Right lobe of liver (tissue), 6 donors: ENCODE data around the gene WDR35. TPM values are rescaled to one million over a fixed set of nuclear protein-coding genes. Genes with fewer than 3 reads are reported as not detected.

Experiments used
- ATAC-seq, 4 donors: fragments of 200-7000 bp; cut with Tn5 transposase; one replicate each; pipeline ENCODE4 v1.9.1; 2020; ENCODE audit warnings: mild to moderate bottlenecking in 4 of 4, moderate library complexity in 4 of 4
- DNase-seq, 3 donors: peaks; one replicate each; pipeline ENCODE4 v3.0.0-alpha.2; 2020
- H3K27ac ChIP-seq, 3 donors: fragments of 200-600 bp; one replicate each; pipeline ENCODE4 v1.8.0; 2022
- H3K27me3 ChIP-seq, 2 donors: fragments of 200-600 bp; one replicate each; pipeline ENCODE4 v1.8.0; 2022
- H3K36me3 ChIP-seq, 4 donors: fragments of 200-600 bp; sonication (generic) in 1 of 4; one replicate each; pipeline versions ENCODE4 v1.5.1 to v1.8.0; 2017 to 2022; ENCODE audit warnings: control low read depth in 1 of 4
- H3K4me1 ChIP-seq, 4 donors: fragments of 200-600 bp; sonication (generic) in 1 of 4; one replicate each; pipeline versions ENCODE4 v1.5.1 to v1.8.0; 2017 to 2022; ENCODE audit warnings: control low read depth in 1 of 4
- H3K4me3 ChIP-seq, 3 donors: fragments of 200-600 bp; one replicate each; pipeline ENCODE4 v1.8.0; 2022
- H3K9me3 ChIP-seq, 4 donors: fragments of 200-600 bp; sonication (generic) in 1 of 4; one replicate each; pipeline versions ENCODE4 v1.5.1 to v1.8.0; 2017 to 2022; ENCODE audit warnings: control low read depth in 1 of 4
- POLR2A ChIP-seq: fragments of 450-650 bp; IDR thresholded peaks from one replicate; pipeline ENCODE4 v1.6.1; 2017; ENCODE audit warnings: antibody characterized with exemption, mild to moderate bottlenecking
- WGBS: methylation state at CpG from one replicate; pipeline ENCODE4 v1.1.6; 2018; ENCODE audit warnings: low coverage, low lambda C conversion rate; ENCODE audit not compliant: insufficient coverage; ENCODE audit errors: missing lambda C conversion rate; 5-methylcytosine and 5-hydroxymethylcytosine counted together
- intact Hi-C, 2 donors: fragments of 100-400 bp; cut with DNase I; formaldehyde crosslinking; loops; one replicate each; pipeline versions ENCODE4 v1.11.2 to v1.14.1; 2022
- total RNA-seq, 6 experiments: library from RNA; depleted of rRNA in 2 of 6; stranded (reverse); fragments of >200 nt in 2 of 6; fragmentation: NEBNext Ultra II Directional in 3 of 6; extraction: Animal tissue kit (Norgen Biotek cat#: 25700) in 3 of 6; gene quantifications; one replicate each; pipeline versions ENCODE4 v1.1.0 to v1.2.4, GENCODE V29; 2016 to 2023
- TF ChIP-seq, protein P1 (sequence below), 4 donors: fragments of 200-600 bp in 3 of 4; fragments of 450-650 bp in 1 of 4; IDR thresholded peaks; one replicate each; pipeline versions ENCODE4 v1.5.1 to v1.8.0; 2016 to 2022; ENCODE audit warnings: antibody characterized with exemption in 4 of 4, mild to moderate bottlenecking in 2 of 4
- donor health status: DM: no; HTN: yes; CAD: no.
- donor health status: DM: no; HTN: no; CAD: no.
- donor health status: DM: no; HTN: no; CAD: no.
- donor health status: DM: no; HTN: yes; CAD: no.
- donor health status: DM: no; HTN: yes; CAD: no.

WDR35 gene
- total RNA-seq, 6 experiments from 2014 or later, result 1.2 to 3.3 (median 2.5) TPM

DNA sequence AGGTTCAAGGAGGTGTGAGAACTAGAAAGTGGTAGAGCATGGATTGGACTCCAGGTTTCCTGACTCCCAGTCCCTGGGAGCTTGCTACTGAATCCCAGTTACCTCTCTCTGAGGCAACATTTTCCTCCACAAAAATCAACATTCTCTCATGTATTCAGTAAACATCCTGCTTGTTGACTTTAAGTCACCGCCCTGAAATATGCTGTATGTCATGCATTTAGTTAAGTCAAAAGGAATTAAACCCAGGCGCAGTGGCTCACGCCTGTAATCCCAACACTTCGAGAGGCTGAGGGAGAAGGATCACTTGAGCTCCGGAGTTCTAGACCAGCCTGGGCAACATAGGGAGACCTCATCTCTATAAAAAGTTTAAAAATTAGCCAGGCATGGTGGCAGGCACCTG, 18.8 kb upstream of the WDR35 start:
- ATAC-seq, result no peak
- no peak overlapping the region for H3K27ac ChIP-seq
- TF ChIP-seq, protein P1, sequence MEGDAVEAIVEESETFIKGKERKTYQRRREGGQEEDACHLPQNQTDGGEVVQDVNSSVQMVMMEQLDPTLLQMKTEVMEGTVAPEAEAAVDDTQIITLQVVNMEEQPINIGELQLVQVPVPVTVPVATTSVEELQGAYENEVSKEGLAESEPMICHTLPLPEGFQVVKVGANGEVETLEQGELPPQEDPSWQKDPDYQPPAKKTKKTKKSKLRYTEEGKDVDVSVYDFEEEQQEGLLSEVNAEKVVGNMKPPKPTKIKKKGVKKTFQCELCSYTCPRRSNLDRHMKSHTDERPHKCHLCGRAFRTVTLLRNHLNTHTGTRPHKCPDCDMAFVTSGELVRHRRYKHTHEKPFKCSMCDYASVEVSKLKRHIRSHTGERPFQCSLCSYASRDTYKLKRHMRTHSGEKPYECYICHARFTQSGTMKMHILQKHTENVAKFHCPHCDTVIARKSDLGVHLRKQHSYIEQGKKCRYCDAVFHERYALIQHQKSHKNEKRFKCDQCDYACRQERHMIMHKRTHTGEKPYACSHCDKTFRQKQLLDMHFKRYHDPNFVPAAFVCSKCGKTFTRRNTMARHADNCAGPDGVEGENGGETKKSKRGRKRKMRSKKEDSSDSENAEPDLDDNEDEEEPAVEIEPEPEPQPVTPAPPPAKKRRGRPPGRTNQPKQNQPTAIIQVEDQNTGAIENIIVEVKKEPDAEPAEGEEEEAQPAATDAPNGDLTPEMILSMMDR (IDR thresholded peaks at IDR 0.05), result no peak
- TF ChIP-seq POLR2A, result no peak
- intact Hi-C loops, result no loop called here
- H3K4me3 ChIP-seq, result no peak overlapping the region
- WGBS, result 75% methylated on average over 5 of the region's 5 CpGs
- H3K4me1 ChIP-seq, result peaks cover 0 to 5% (median 0%) of the 10 kb centered on the region in 4 donors
- H3K27me3 ChIP-seq, result peaks cover 0 to 8% of the 10 kb centered on the region in 2 donors
- H3K9me3 ChIP-seq, result no peaks in the 10 kb centered on the region
- H3K36me3 ChIP-seq, result no peaks in the 10 kb centered on the region
- DNase-seq, result no peak

DNA sequence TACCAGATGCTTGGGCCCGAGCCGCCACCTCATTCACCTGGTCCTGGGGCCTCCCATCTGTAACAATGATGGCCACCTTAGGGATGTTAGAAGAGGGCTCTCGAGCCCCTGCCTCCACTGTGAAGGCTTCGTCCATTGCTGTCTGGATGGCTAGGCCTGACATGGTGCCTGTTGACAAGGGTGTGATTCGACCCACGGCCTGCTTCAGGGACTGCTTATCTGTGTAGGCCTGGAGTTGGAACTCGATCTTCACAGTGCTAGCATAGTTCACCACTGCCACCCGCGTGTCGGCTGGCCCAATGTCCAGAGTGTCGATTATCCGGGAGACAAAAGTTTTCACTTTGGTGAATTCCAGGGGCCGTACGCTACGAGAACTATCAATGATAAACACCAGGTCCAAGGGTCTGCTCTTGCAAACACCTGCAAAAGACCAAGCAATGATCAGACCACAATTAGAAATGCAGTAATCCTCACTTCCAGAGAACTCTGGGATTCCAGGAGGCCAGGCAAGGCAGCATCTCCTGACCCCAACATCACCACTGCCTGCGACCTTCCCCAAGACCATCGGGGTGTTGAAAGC, 16.1 kb upstream of the WDR35 start:
- H3K4me3 ChIP-seq, result no peak overlapping the region
- H3K4me1 ChIP-seq, result no peaks in the 10 kb centered on the region
- no peaks in the 10 kb centered on the region for H3K9me3 ChIP-seq
- no peaks in the 10 kb centered on the region for H3K36me3 ChIP-seq
- intact Hi-C loops, result no loop called here
- TF ChIP-seq, protein P1 (IDR thresholded peaks at IDR 0.05), result no peak
- TF ChIP-seq POLR2A, result no peak
- 85% methylated on average over 12 of the region's 17 CpGs for WGBS
- no peak for DNase-seq
- no peak for ATAC-seq
- H3K27ac ChIP-seq, result no peak overlapping the region
- H3K27me3 ChIP-seq, result no peaks in the 10 kb centered on the region

DNA sequence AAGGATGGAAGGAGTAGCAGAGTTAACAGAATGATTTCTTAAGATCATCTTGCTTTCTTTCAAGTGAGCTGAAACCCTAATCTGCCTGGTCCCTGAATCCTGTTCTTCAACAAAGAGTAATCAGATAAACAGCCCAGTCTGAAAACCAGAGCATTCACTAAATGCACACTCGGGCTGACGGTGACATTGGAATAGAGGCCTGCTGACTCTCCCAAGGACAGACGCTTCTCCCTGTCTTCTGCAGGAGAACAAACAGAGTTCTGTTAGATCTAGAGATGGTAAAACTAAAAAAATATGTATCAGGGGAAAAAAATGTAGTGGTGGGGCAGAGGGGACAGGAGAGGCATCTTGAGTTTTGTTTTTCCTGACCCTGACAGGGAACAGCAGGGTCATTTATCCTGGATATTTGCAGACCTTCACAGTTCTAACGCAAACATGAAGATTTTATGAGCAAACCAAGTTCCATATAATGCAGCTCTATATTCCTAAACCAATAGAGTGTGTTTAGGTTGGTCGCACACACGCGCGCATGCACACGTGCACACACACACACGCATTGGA, 15.2 kb upstream of the WDR35 start:
- Histone ChIP-seq H3K4me3 (no peak overlapping the region), H3K4me1 (no peaks in the 10 kb centered on the region), H3K27ac (no peak overlapping the region), H3K9me3 (no peaks in the 10 kb centered on the region), H3K36me3 (no peaks in the 10 kb centered on the region), H3K27me3 (no peaks in the 10 kb centered on the region)
- intact Hi-C loops, result no loop called here
- 86% methylated on average over 10 of the region's 10 CpGs for WGBS
- DNase-seq (no peak), ATAC-seq (no peak)
- TF ChIP-seq, protein P1 (IDR thresholded peaks at IDR 0.05), result no peak

DNA sequence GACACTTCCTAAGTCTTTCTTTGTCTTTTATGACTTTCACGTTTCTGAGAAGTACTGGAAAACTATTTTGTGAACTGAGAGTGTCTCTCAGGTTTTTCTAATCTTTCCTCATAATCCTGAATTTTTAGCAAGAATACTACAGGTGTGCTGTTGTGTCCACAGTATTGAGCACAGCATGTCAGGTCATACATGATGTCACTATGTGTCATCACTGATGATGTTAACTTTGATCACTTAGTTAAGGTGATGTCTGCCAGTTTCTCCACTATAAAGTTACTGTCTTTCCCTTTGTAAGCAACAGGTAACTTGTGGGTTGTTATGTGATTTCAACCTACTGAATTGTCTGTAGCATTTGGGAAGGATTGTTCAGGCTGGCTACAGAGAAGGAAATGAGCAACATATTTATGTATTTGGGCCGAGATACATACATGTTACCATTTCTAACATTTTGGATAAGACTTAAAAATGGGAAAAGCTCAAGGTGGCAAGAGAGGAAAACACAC, 11.5 kb upstream of the WDR35 start:
- Histone ChIP-seq H3K27me3 (no peaks in the 10 kb centered on the region), H3K27ac (no peak overlapping the region), H3K36me3 (no peaks in the 10 kb centered on the region), H3K9me3 (no peaks in the 10 kb centered on the region), H3K4me3 (no peak overlapping the region), H3K4me1 (no peaks in the 10 kb centered on the region)
- ATAC-seq, result no peak
- TF ChIP-seq, protein P1 (IDR thresholded peaks at IDR 0.05), result no peak
- TF ChIP-seq POLR2A, result no peak
- 68% methylated on average over 2 of the region's 2 CpGs for WGBS
- intact Hi-C loops, result no loop called here
- DNase-seq, result no peak
